ENCODE measurements around the gene RORC. TPM values are rescaled to one million over a fixed set of nuclear protein-coding genes. Genes with fewer than 3 reads are reported as not detected.

RORC gene
- total and polyA plus RNA-seq, 4 donors: 7.6 to 24.7 (median 9.6) TPM

DNA sequence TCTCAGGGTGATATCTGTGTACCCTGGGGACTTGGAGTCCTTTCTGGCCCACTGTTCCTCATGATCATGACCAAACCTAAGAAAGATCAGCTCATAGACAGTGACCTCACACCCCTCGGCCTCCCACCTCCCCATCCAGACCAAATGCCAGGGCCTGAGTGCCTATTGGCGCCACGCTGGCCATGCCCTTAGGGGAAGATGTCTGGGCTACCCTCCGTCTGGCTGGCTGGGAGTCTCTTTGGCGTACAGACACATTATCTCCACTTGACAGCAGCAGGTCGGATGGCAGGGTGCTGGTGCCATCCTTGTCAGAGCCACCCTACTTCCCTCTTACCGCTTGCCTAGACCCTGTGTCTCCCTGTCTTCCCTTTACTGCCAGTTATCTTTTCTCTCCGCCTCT is 8.4 kb downstream of the RORC start:
- TF ChIP-seq CTCF (IDR thresholded peaks at IDR 0.05; ENCODE audit: control extremely low read depth, extremely low read depth): no peak
- Histone ChIP-seq H3K9ac (ENCODE audit: insufficient read depth in 1 of 2, low read length in 2 of 2) (no peak overlapping the region), H3K9me3 (ENCODE audit: control insufficient read depth in 4 of 4, insufficient read depth in 3 of 4, low read length in 3 of 4) (no peaks in the 10 kb centered on the region), H3K4me1 (ENCODE audit: control insufficient read depth in 5 of 5, insufficient read depth in 5 of 5, low read length in 5 of 5) (peaks cover 0 to 7% (median 0%) of the 10 kb centered on the region in 5 donors), H3K4me3 (no peak overlapping the region), H3K27ac (ENCODE audit: low read depth in 1 of 2, low read length in 1 of 2) (no peak overlapping the region), H3K36me3 (ENCODE audit: control insufficient read depth in 4 of 4, insufficient read depth in 4 of 4, low read length in 4 of 4) (no peaks in the 10 kb centered on the region), H3K27me3 (ENCODE audit: control insufficient read depth in 3 of 3, insufficient read depth in 3 of 3, low read length in 2 of 3) (no peaks in the 10 kb centered on the region)
- ATAC-seq (ENCODE audit: insufficient read depth, low FRiP score): no peak
- DNase-seq: no peak
- 74 to 86% methylated on average over 8 of the region's 8 CpGs for WGBS, 2 donors

DNA sequence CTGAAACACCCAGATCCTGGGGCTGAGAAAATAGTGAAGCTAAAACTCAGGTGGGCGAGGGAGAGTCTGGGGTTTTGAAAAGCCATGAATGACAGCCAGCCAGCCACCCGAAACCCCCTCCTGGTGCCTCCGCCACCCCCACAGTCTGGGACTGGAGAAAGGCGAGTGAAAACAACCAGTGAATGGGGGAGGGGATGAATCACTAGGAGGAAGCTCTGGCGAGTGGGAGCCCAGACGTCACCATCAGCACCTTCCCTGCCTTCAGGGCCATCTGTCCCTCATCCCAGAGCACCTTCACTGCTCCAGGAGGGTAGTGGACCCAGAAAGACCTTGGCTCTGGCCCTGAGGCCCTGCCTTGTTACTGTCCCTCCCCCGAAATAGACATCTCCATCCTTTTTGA is 9.2 kb downstream of the RORC start:
- peaks cover 0 to 7% (median 0%) of the 10 kb centered on the region in 5 donors for H3K4me1 ChIP-seq (ENCODE audit: control insufficient read depth in 5 of 5, insufficient read depth in 5 of 5, low read length in 5 of 5)
- no peak overlapping the region for H3K27ac ChIP-seq (ENCODE audit: low read depth in 1 of 2, low read length in 1 of 2)
- no peaks in the 10 kb centered on the region for H3K27me3 ChIP-seq (ENCODE audit: control insufficient read depth in 3 of 3, insufficient read depth in 3 of 3, low read length in 2 of 3)
- no peak overlapping the region for H3K4me3 ChIP-seq
- no peak for ATAC-seq (ENCODE audit: insufficient read depth, low FRiP score)
- no peaks in the 10 kb centered on the region for H3K9me3 ChIP-seq (ENCODE audit: control insufficient read depth in 4 of 4, insufficient read depth in 3 of 4, low read length in 3 of 4)
- TF ChIP-seq CTCF (IDR thresholded peaks at IDR 0.05; ENCODE audit: control extremely low read depth, extremely low read depth): no peak
- H3K9ac ChIP-seq (ENCODE audit: insufficient read depth in 1 of 2, low read length in 2 of 2): no peak overlapping the region
- 53 to 74% methylated on average over 7 of the region's 7 CpGs for WGBS, 2 donors
- DNase-seq: no peak
- H3K36me3 ChIP-seq (ENCODE audit: control insufficient read depth in 4 of 4, insufficient read depth in 4 of 4, low read length in 4 of 4): no peaks in the 10 kb centered on the region

- WGBS, 2 donors: 5 to 6% methylated on average over 2 of the region's 2 CpGs
- no peak for TF ChIP-seq CTCF (IDR thresholded peaks at IDR 0.05; ENCODE audit: control extremely low read depth, extremely low read depth)
These were observed 10.7 kb downstream of the RORC start for GRCh38 chr1:151820940-151821339.

GRCh38 chr1:151819976-151820623 is 11.5 kb downstream of the RORC start:
- Histone ChIP-seq H3K4me3 (no peak overlapping the region), H3K27me3 (ENCODE audit: control insufficient read depth in 3 of 3, insufficient read depth in 3 of 3, low read length in 2 of 3) (no peaks in the 10 kb centered on the region), H3K9ac (ENCODE audit: insufficient read depth in 1 of 2, low read length in 2 of 2) (no peak overlapping the region), H3K4me1 (ENCODE audit: control insufficient read depth in 5 of 5, insufficient read depth in 5 of 5, low read length in 5 of 5) (peaks cover 0 to 7% (median 0%) of the 10 kb centered on the region in 5 donors), H3K27ac (ENCODE audit: low read depth in 1 of 2, low read length in 1 of 2) (no peak overlapping the region), H3K36me3 (ENCODE audit: control insufficient read depth in 4 of 4, insufficient read depth in 4 of 4, low read length in 4 of 4) (no peaks in the 10 kb centered on the region), H3K9me3 (ENCODE audit: control insufficient read depth in 4 of 4, insufficient read depth in 3 of 4, low read length in 3 of 4) (no peaks in the 10 kb centered on the region)
- WGBS, 2 donors: 73% methylated on average over 7 of the region's 7 CpGs
- no peak for TF ChIP-seq CTCF (IDR thresholded peaks at IDR 0.05; ENCODE audit: control extremely low read depth, extremely low read depth)
- ATAC-seq (ENCODE audit: insufficient read depth, low FRiP score) (no peak), DNase-seq (no peak)

More at GRCh38 chr1:151820940-151821339, 10.7 kb downstream of the RORC start:
- Histone ChIP-seq H3K4me1 (ENCODE audit: control insufficient read depth in 5 of 5, insufficient read depth in 5 of 5, low read length in 5 of 5) (peaks cover 0 to 7% (median 0%) of the 10 kb centered on the region in 5 donors), H3K27ac (ENCODE audit: low read depth in 1 of 2, low read length in 1 of 2) (no peak overlapping the region), H3K4me3 (no peak overlapping the region), H3K9me3 (ENCODE audit: control insufficient read depth in 4 of 4, insufficient read depth in 3 of 4, low read length in 3 of 4) (no peaks in the 10 kb centered on the region), H3K9ac (ENCODE audit: insufficient read depth in 1 of 2, low read length in 2 of 2) (no peak overlapping the region), H3K36me3 (ENCODE audit: control insufficient read depth in 4 of 4, insufficient read depth in 4 of 4, low read length in 4 of 4) (no peaks in the 10 kb centered on the region), H3K27me3 (ENCODE audit: control insufficient read depth in 3 of 3, insufficient read depth in 3 of 3, low read length in 2 of 3) (no peaks in the 10 kb centered on the region)
- ATAC-seq (ENCODE audit: insufficient read depth, low FRiP score): no peak
- no peak for DNase-seq

Measured in lung (tissue), 12 donors.